PFSK-1 (cell line): ENCODE data around the gene SLC1A7.

ENCODE experiments used
- FOXP2 ChIP-seq: optimal IDR thresholded peaks from 2 replicates; pipeline ENCODE3; 2011; ENCODE audit warnings: borderline replicate concordance, control low read depth, inconsistent platforms; ENCODE audit not compliant: insufficient read depth; ENCODE audit errors: extremely low read length, extremely low read depth
- POLR2AphosphoS5 ChIP-seq: IDR thresholded peaks from 2 replicates; pipeline ENCODE4 v1.6.1; 2012; ENCODE audit warnings: low read depth, mild to moderate bottlenecking, control low read depth, low read length, moderate library complexity
- SIN3A ChIP-seq: IDR thresholded peaks from 2 replicates; pipeline ENCODE4 v1.6.1; 2012; ENCODE audit warnings: mild to moderate bottlenecking, low read length, moderate library complexity, borderline replicate concordance; ENCODE audit not compliant: insufficient read depth
- TAF1 ChIP-seq: IDR thresholded peaks from 2 replicates; pipeline ENCODE4 v1.6.1; 2012; ENCODE audit warnings: low read length, control low read depth, borderline replicate concordance; ENCODE audit not compliant: insufficient read depth
- TF ChIP-seq, protein P1 (sequence below), 2 experiments: IDR thresholded peaks; 2 replicates each; pipeline versions ENCODE4 v1.6.1 to v1.8.0; 2011 to 2012; ENCODE audit warnings: low read depth in 2 of 2, low read length in 2 of 2, control low read depth in 1 of 2, inconsistent platforms in 1 of 2, mild to moderate bottlenecking in 1 of 2, moderate library complexity in 1 of 2; ENCODE audit not compliant: insufficient read depth in 1 of 2

- no peak for TF ChIP-seq POLR2AphosphoS5
- no peak for TF ChIP-seq SIN3A
- TF ChIP-seq, protein P1, sequence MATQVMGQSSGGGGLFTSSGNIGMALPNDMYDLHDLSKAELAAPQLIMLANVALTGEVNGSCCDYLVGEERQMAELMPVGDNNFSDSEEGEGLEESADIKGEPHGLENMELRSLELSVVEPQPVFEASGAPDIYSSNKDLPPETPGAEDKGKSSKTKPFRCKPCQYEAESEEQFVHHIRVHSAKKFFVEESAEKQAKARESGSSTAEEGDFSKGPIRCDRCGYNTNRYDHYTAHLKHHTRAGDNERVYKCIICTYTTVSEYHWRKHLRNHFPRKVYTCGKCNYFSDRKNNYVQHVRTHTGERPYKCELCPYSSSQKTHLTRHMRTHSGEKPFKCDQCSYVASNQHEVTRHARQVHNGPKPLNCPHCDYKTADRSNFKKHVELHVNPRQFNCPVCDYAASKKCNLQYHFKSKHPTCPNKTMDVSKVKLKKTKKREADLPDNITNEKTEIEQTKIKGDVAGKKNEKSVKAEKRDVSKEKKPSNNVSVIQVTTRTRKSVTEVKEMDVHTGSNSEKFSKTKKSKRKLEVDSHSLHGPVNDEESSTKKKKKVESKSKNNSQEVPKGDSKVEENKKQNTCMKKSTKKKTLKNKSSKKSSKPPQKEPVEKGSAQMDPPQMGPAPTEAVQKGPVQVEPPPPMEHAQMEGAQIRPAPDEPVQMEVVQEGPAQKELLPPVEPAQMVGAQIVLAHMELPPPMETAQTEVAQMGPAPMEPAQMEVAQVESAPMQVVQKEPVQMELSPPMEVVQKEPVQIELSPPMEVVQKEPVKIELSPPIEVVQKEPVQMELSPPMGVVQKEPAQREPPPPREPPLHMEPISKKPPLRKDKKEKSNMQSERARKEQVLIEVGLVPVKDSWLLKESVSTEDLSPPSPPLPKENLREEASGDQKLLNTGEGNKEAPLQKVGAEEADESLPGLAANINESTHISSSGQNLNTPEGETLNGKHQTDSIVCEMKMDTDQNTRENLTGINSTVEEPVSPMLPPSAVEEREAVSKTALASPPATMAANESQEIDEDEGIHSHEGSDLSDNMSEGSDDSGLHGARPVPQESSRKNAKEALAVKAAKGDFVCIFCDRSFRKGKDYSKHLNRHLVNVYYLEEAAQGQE (IDR thresholded peaks at IDR 0.05; ENCODE audit: insufficient read depth in 1 of 2, low read depth in 2 of 2, low read length in 2 of 2), result no peak
- no peak for TF ChIP-seq TAF1
- no peak for TF ChIP-seq FOXP2
Observed at GRCh38 chr1:53066891-53067738, 75.3 kb downstream of the SLC1A7 start.
